Measurements from ENCODE around the gene KRTAP12-2.

KRTAP12-2 gene

GRCh38 chr21:44623575-44623974, 43.2 kb downstream of the KRTAP12-2 start:
- no peak for DNase-seq

DNA sequence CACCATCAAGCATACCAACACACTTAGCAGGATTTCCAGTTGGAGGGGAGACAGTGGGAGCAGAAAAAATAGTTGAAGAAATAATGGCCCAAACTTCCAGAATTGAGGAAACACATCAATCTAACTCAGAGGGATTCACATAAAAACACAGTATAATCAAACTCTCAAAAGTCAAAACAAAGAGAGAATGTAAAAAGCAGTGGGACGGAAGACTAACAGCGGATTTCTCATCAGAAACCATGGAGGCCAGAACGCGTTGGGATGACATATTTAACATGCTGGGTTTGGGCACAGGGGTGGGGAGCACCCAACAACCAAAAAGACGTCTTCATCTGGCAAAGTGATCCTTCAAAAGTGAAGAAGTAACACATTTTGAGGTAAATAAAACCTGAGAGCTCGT, 46.8 kb downstream of the KRTAP12-2 start:
- no peak for DNase-seq

DNA sequence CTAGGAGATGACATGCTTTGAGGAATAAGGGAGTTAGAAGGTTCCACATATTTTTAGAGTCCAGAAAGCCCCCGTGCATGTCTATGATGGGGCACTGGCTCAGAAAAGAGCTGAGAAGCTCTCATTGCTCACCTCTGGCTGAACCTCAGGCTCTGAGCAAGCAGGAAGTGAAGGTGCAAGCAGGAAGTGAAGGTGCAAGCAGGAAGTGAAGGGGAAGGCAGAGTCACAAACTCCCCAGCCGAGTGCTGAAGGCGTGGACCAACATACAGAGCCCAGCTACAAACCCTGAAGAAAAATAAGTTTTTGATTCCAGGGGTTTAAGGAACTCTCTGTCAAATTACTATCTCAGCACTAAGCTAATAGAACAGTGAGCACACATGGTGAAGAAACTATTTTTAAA, 47.8 kb downstream of the KRTAP12-2 start:
- DNase-seq = no peak

DNA sequence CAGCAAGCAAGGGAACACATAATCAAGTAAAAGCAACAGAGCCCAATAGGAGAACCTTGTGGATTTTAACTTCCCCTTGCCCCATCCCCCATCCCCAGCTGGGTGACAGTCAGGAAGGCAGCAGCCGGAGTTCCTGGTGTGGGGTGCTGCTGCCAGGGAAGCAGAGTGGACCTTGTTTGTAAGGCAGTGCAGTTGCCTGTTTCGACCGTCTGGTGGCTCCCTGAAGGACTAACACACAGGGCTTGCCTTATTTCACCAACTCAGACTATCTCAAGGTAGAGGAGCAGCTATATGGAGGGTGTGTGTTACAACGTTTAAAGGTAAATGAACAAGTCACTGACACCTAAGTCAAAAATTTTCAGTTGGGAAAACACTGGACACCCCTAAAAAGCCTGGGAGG, 48.2 kb downstream of the KRTAP12-2 start:
- no peak for DNase-seq

DNA sequence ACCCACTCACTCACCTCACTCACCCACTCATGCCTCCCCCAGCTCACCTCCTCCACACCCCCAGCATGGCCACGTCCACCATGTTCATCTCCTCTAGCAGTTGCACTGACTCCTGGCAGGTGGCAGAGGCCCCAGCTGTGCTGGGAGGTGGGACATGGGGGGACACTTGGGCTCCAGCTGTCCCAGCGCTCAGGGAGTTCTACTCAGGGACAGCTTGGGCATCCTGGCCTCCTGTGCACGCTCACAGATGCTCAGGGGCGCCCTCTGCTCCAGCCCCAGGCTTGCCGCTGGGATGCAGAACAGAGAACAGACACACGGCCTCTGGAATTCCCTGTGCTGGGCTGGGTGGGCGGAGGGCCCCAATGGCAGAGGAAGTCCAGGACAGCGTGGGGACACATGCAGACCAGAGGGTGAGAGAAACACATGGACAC, 49.6 kb downstream of the KRTAP12-2 start:
- DNase-seq = no peak

GRCh38 chr21:44616591-44616926, 50.2 kb downstream of the KRTAP12-2 start:
- DNase-seq = no peak

Measured in islet precursor cell (in vitro differentiated cells).